WTC11 (cell line): Measurements from ENCODE around the gene C20orf96. TPM values are rescaled to one million over a fixed set of nuclear protein-coding genes. Genes with fewer than 3 reads are reported as not detected.

ENCODE experiments used
- ATAC-seq: fragments of 200-7000 bp; cut with Tn5 transposase; 2 replicates; pipeline ENCODE4 v1.10.0; 2021; ENCODE audit warnings: mild to moderate bottlenecking, moderate library complexity
- CTCF ChIA-PET: fragments of 300-600 bp; sonication (Branson Sonifier 250); formaldehyde crosslinking; loops from one replicate; lab custom pipeline; 2021; ENCODE audit warnings: antibody characterized with exemption; lab: Charles Lee
- POLR2A ChIA-PET: fragments of 350-600 bp; sonication (Branson Sonifier 250); formaldehyde crosslinking; loops from one replicate; lab custom pipeline; 2021; ENCODE audit warnings: antibody characterized with exemption; lab: Charles Lee
- DNase-seq: peaks from one replicate; pipeline ENCODE4 v3.0.0; 2021; ENCODE audit warnings: low spot score
- H3K27ac Mint-ChIP-seq: 2 replicates; pipeline ENCODE4 v1.8.0; 2021; ENCODE audit warnings: mixed read lengths
- H3K27me3 Mint-ChIP-seq: 2 replicates; pipeline ENCODE4 v1.8.0; 2021; ENCODE audit warnings: low read depth, mild to moderate bottlenecking, moderate library complexity, mixed read lengths
- H3K36me3 Mint-ChIP-seq: 2 replicates; pipeline ENCODE4 v1.8.0; 2021; ENCODE audit warnings: mixed read lengths
- H3K4me1 Mint-ChIP-seq: 2 replicates; pipeline ENCODE4 v1.8.0; 2022; ENCODE audit warnings: mixed read lengths
- H3K4me3 Mint-ChIP-seq: 2 replicates; pipeline ENCODE4 v1.8.0; 2021; ENCODE audit warnings: mild to moderate bottlenecking, moderate library complexity, mixed read lengths
- H3K9me3 Mint-ChIP-seq: 2 replicates; pipeline ENCODE4 v1.8.0; 2021; ENCODE audit warnings: mixed read lengths
- AFF4 ChIP-seq: sonication (generic); formaldehyde crosslinking; IDR thresholded peaks from 2 replicates; pipeline ENCODE4 v1.8.1; 2023; ENCODE audit warnings: mild to moderate bottlenecking, missing genetic modification reagents, borderline replicate concordance
- ARID4B ChIP-seq: sonication (generic); formaldehyde crosslinking; IDR thresholded peaks from 2 replicates; pipeline ENCODE4 v1.8.0; 2023; ENCODE audit warnings: missing genetic modification reagents, mild to moderate bottlenecking, borderline replicate concordance
- ATF2 ChIP-seq: sonication (generic); formaldehyde crosslinking; IDR thresholded peaks from 2 replicates; pipeline ENCODE4 v1.8.1; 2022; ENCODE audit warnings: low read depth, missing genetic modification reagents, borderline replicate concordance
- ATF3 ChIP-seq: sonication (generic); formaldehyde crosslinking; conservative IDR thresholded peaks from 2 replicates; pipeline ENCODE4 v1.8.1; 2022; ENCODE audit warnings: mild to moderate bottlenecking, missing genetic modification reagents
- CREM ChIP-seq: sonication (generic); formaldehyde crosslinking; IDR thresholded peaks from 2 replicates; pipeline ENCODE4 v1.8.1; 2022; ENCODE audit warnings: mild to moderate bottlenecking, missing genetic modification reagents, moderate library complexity
- E2F4 ChIP-seq: sonication (generic); formaldehyde crosslinking; IDR thresholded peaks from 2 replicates; pipeline ENCODE4 v1.8.1; 2022; ENCODE audit warnings: low read depth, mild to moderate bottlenecking, moderate library complexity, missing genetic modification reagents, borderline replicate concordance
- ELF4 ChIP-seq: sonication (generic); formaldehyde crosslinking; IDR thresholded peaks from 2 replicates; pipeline ENCODE4 v1.8.1; 2022; ENCODE audit warnings: low read depth, mild to moderate bottlenecking, moderate library complexity, missing genetic modification reagents
- FOXJ3 ChIP-seq: sonication (generic); formaldehyde crosslinking; IDR thresholded peaks from 2 replicates; pipeline ENCODE4 v1.9.0; 2021; ENCODE audit warnings: missing genetic modification reagents, mild to moderate bottlenecking, borderline replicate concordance
- FOXP1 ChIP-seq: sonication (generic); formaldehyde crosslinking; IDR thresholded peaks from 2 replicates; pipeline ENCODE4 v1.8.0; 2022; ENCODE audit warnings: missing genetic modification reagents, mild to moderate bottlenecking, moderate library complexity, borderline replicate concordance
- JUN ChIP-seq: sonication (generic); formaldehyde crosslinking; IDR thresholded peaks from 2 replicates; pipeline ENCODE4 v1.8.0; 2023; ENCODE audit warnings: mild to moderate bottlenecking, missing genetic modification reagents
- NR1H2 ChIP-seq: sonication (generic); formaldehyde crosslinking; IDR thresholded peaks from 2 replicates; pipeline ENCODE4 v1.9.0; 2021; ENCODE audit warnings: mild to moderate bottlenecking, moderate library complexity, missing genetic modification reagents
- RELA ChIP-seq: sonication (generic); formaldehyde crosslinking; IDR thresholded peaks from 2 replicates; pipeline ENCODE4 v1.8.1; 2022; ENCODE audit warnings: missing genetic modification reagents, mild to moderate bottlenecking, borderline replicate concordance
- SMAD4 ChIP-seq: sonication (generic); formaldehyde crosslinking; IDR thresholded peaks from 2 replicates; pipeline ENCODE4 v1.8.0; 2022; ENCODE audit warnings: mild to moderate bottlenecking, missing genetic modification reagents
- SP1 ChIP-seq: sonication (generic); formaldehyde crosslinking; conservative IDR thresholded peaks from 2 replicates; pipeline ENCODE4 v1.8.1; 2022; ENCODE audit warnings: missing genetic modification reagents
- TEAD1 ChIP-seq: sonication (generic); formaldehyde crosslinking; IDR thresholded peaks from 2 replicates; pipeline ENCODE4 v1.8.0; 2022; ENCODE audit warnings: mild to moderate bottlenecking, missing genetic modification reagents
- ZBTB43 ChIP-seq: sonication (generic); formaldehyde crosslinking; IDR thresholded peaks from 2 replicates; pipeline ENCODE4 v1.8.1; 2023; ENCODE audit warnings: mild to moderate bottlenecking, missing genetic modification reagents
- ZNF138 ChIP-seq: sonication (generic); formaldehyde crosslinking; conservative IDR thresholded peaks from 2 replicates; pipeline ENCODE4 v1.8.1; 2022; ENCODE audit warnings: mild to moderate bottlenecking, moderate library complexity, missing genetic modification reagents
- ZNF317 ChIP-seq: sonication (generic); formaldehyde crosslinking; IDR thresholded peaks from 2 replicates; pipeline ENCODE4 v1.8.1; 2023; ENCODE audit warnings: low read depth, mild to moderate bottlenecking, moderate library complexity, missing genetic modification reagents, borderline replicate concordance
- ZNF396 ChIP-seq: fragments of 250-450 bp; sonication (Bioruptor Pico); IDR thresholded peaks from 2 replicates; pipeline ENCODE4 v1.8.0; 2021; ENCODE audit warnings: mild to moderate bottlenecking, moderate library complexity, borderline replicate concordance
- ZSCAN18 ChIP-seq: fragments of 250-450 bp; sonication (Bioruptor Pico); IDR thresholded peaks from 2 replicates; pipeline ENCODE4 v2.1.2; 2022; ENCODE audit warnings: mild to moderate bottlenecking, moderate library complexity
- total RNA-seq: library from RNA; stranded (reverse); gene quantifications from 3 replicates; pipeline ENCODE4 v1.2.3, GENCODE V29; 2021

The C20orf96 gene
- total RNA-seq, 1 experiment from 2014 or later = 22.1 TPM

GRCh38 chr20:242905-243304 is 47.6 kb downstream of the C20orf96 start:
- Mint-ChIP-seq H3K4me3 (no peak overlapping the region), H3K27me3 (peaks cover 99% of the 10 kb centered on the region), H3K9me3 (no peaks in the 10 kb centered on the region), H3K4me1 (no peaks in the 10 kb centered on the region), H3K36me3 (no peaks in the 10 kb centered on the region), H3K27ac (no peak overlapping the region)
- ATAC-seq (no peak), DNase-seq (no peak)
- ChIA-PET POLR2A (no interaction called here), CTCF (interaction anchor here (1.0 kb wide), 1 partner anchor 36 kb away, joined by 3 read pairs; no protein-coding TSS in a partner anchor)
- TF ChIP-seq RELA (CRISPR knock-in tag) (no peak), FOXJ3 (CRISPR knock-in tag) (no peak), CREM (no peak), ZBTB43 (no peak), ZNF138 (CRISPR knock-in tag) (no peak), ATF3 (CRISPR knock-in tag) (no peak), FOXP1 (CRISPR knock-in tag) (no peak), E2F4 (CRISPR knock-in tag) (no peak), ZSCAN18 (CRISPR knock-in tag) (no peak), NR1H2 (CRISPR knock-in tag) (no peak), ZNF317 (CRISPR knock-in tag) (no peak), AFF4 (no peak)

- DNase-seq = no peak
- Mint-ChIP-seq H3K27ac (no peak overlapping the region), H3K9me3 (no peaks in the 10 kb centered on the region), H3K4me1 (no peaks in the 10 kb centered on the region), H3K36me3 (no peaks in the 10 kb centered on the region), H3K4me3 (no peak overlapping the region), H3K27me3 (peaks cover 97% of the 10 kb centered on the region)
- ChIA-PET POLR2A (no interaction called here), CTCF (no interaction called here)
- no peak for ATAC-seq
- TF ChIP-seq SMAD4 (CRISPR knock-in tag) = no peak
- no peak for TF ChIP-seq JUN (CRISPR knock-in tag)
- no peak for TF ChIP-seq ELF4
- no peak for TF ChIP-seq ZNF396 (CRISPR knock-in tag)
- no peak for TF ChIP-seq RELA (CRISPR knock-in tag)
- TF ChIP-seq SP1 (CRISPR knock-in tag) = no peak
- no peak for TF ChIP-seq ARID4B (CRISPR knock-in tag)
- TF ChIP-seq CREM = no peak
- TF ChIP-seq TEAD1 (CRISPR knock-in tag) = no peak
- no peak for TF ChIP-seq ATF2 (CRISPR knock-in tag)
These were observed 52.6 kb downstream of the C20orf96 start for GRCh38 chr20:237929-238328.
